ENCODE measurements around the gene ZMYM4. TPM values are rescaled to one million over a fixed set of nuclear protein-coding genes. Genes with fewer than 3 reads are reported as not detected.

Gene ZMYM4
- total and polyA plus RNA-seq, 4 donors, result 9.0 to 63.8 (median 21.7) TPM

DNA sequence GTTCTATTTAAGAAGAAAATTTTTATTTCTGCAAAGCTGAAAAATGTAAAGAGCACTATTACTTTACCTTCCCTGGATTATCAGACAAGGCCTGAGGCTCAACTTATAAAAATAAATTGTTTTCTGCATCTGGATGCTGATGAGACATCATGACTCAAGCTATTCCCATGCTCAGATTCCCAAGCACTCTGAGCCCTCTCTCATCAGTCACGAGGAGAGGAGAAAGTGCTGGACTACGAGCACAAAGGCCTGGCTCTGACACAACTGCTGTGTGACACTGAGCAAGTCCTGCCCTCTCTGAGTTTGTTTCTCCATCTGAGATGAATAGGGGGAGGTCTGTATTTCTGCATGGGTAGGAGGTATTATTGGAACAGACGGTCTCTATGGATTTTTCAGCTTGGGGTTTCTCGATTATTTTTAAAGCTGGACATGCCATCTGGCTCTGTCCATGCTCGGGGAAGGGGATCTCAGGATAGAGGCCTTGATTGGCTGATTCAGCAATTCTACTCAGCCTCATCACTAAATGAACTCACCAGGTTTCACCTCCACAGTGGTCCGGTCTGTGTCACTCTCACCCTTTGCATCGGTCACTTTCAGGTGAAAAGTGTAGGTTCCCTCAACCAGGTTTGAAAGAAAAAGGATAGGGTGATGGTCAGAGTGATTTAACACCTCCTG lies 181.0 kb downstream of the ZMYM4 start:
- no peak overlapping the region for H3K27ac ChIP-seq (ENCODE audit: low read depth in 1 of 2, low read length in 1 of 2)
- no peak for ATAC-seq (ENCODE audit: insufficient read depth, low FRiP score)
- peaks cover 6 to 25% (median 13%) of the 10 kb centered on the region in 5 donors for H3K4me1 ChIP-seq (ENCODE audit: control insufficient read depth in 5 of 5, insufficient read depth in 5 of 5, low read length in 5 of 5)

GRCh38 chr1:35451125-35451528 lies 182.6 kb downstream of the ZMYM4 start:
- 3 to 9% methylated on average over 3 of the region's 3 CpGs for WGBS, 2 donors
- H3K9me3 ChIP-seq (ENCODE audit: control insufficient read depth in 4 of 4, insufficient read depth in 3 of 4, low read length in 3 of 4), result no peaks in the 10 kb centered on the region
- peak; percentile 82 for TF ChIP-seq CTCF (IDR thresholded peaks at IDR 0.05; ENCODE audit: control extremely low read depth, extremely low read depth)
- H3K4me3 ChIP-seq, result no peak overlapping the region
- no peaks in the 10 kb centered on the region for H3K27me3 ChIP-seq (ENCODE audit: control insufficient read depth in 3 of 3, insufficient read depth in 3 of 3, low read length in 2 of 3)
- H3K4me1 ChIP-seq (ENCODE audit: control insufficient read depth in 5 of 5, insufficient read depth in 5 of 5, low read length in 5 of 5), result peaks cover 6 to 25% (median 13%) of the 10 kb centered on the region in 5 donors
- no peak overlapping the region for H3K9ac ChIP-seq (ENCODE audit: insufficient read depth in 1 of 2, low read length in 2 of 2)
- H3K36me3 ChIP-seq (ENCODE audit: control insufficient read depth in 4 of 4, insufficient read depth in 4 of 4, low read length in 4 of 4), result peaks cover 11 to 41% (median 25%) of the 10 kb centered on the region in 4 donors
- ATAC-seq (ENCODE audit: insufficient read depth, low FRiP score) (peak; percentile 81), DNase-seq (peak; percentile 80 to 83 (median 81))
- peak overlapping the region in 1 of 2 donors; percentile 75 for H3K27ac ChIP-seq (ENCODE audit: low read depth in 1 of 2, low read length in 1 of 2)

More for the DNA sequence above, 181.0 kb downstream of the ZMYM4 start:
- no peak overlapping the region for H3K4me3 ChIP-seq
- no peaks in the 10 kb centered on the region for H3K9me3 ChIP-seq (ENCODE audit: control insufficient read depth in 4 of 4, insufficient read depth in 3 of 4, low read length in 3 of 4)
- DNase-seq, result no peak
- H3K27me3 ChIP-seq (ENCODE audit: control insufficient read depth in 3 of 3, insufficient read depth in 3 of 3, low read length in 2 of 3), result no peaks in the 10 kb centered on the region
- WGBS, 2 donors, result 88 to 94% methylated on average over 7 of the region's 7 CpGs
- H3K36me3 ChIP-seq (ENCODE audit: control insufficient read depth in 4 of 4, insufficient read depth in 4 of 4, low read length in 4 of 4), result peaks cover 18 to 39% (median 21%) of the 10 kb centered on the region in 4 donors
- no peak overlapping the region for H3K9ac ChIP-seq (ENCODE audit: insufficient read depth in 1 of 2, low read length in 2 of 2)
- no peak for TF ChIP-seq CTCF (IDR thresholded peaks at IDR 0.05; ENCODE audit: control extremely low read depth, extremely low read depth)

DNA sequence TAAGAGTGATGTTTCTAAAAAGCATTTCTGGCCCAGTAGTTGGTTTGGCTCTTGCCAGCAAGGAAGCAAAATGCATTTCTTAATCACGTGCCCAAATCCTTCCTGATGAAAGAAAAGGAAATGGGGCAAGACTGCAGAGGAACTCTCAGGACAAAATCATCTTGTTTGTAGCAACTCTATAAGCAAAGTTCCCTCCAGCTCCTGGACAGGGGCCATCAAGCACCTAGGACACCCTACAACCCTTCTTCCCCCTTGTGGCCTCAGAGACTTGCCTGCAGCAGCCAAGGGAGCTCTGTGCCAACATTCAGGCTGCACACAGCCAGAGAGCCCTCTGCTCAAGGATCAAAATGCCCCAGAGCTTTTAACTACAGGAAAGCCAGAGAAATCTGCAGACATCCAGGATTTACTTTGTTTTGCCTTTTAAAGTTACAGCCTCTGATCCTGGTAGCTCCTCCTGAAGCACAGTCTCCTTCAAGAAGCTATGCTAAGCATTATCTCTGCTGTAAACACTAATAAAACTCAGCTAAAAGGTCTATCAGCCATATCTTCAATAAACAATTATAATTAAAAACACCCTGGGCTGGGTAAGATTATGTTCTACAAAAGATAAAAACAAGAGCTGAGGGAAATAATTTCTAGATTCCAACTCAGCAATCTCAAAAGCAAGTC lies 183.7 kb downstream of the ZMYM4 start:
- ATAC-seq (ENCODE audit: insufficient read depth, low FRiP score) (peak; percentile 21), DNase-seq (peak in 2 of 3 donors; percentile 50 to 62)
- TF ChIP-seq CTCF (IDR thresholded peaks at IDR 0.05; ENCODE audit: control extremely low read depth, extremely low read depth), result no peak
- 2 to 7% methylated on average over 1 of the region's 1 CpG for WGBS, 2 donors
- Histone ChIP-seq H3K4me3 (no peak overlapping the region), H3K9me3 (ENCODE audit: control insufficient read depth in 4 of 4, insufficient read depth in 3 of 4, low read length in 3 of 4) (no peaks in the 10 kb centered on the region), H3K27ac (ENCODE audit: low read depth in 1 of 2, low read length in 1 of 2) (peak overlapping the region in 1 of 2 donors; percentile 50), H3K4me1 (ENCODE audit: control insufficient read depth in 5 of 5, insufficient read depth in 5 of 5, low read length in 5 of 5) (peaks cover 6 to 25% (median 13%) of the 10 kb centered on the region in 5 donors), H3K27me3 (ENCODE audit: control insufficient read depth in 3 of 3, insufficient read depth in 3 of 3, low read length in 2 of 3) (no peaks in the 10 kb centered on the region), H3K9ac (ENCODE audit: insufficient read depth in 1 of 2, low read length in 2 of 2) (peak overlapping the region in 1 of 2 donors; percentile 2), H3K36me3 (ENCODE audit: control insufficient read depth in 4 of 4, insufficient read depth in 4 of 4, low read length in 4 of 4) (peaks cover 11 to 33% (median 22%) of the 10 kb centered on the region in 4 donors)
